K562 (cell line): ENCODE measurements around the gene RACK1. TPM values are rescaled to one million over a fixed set of nuclear protein-coding genes. Genes with fewer than 3 reads are reported as not detected.

Source experiments
- ATAC-seq: fragments of 200-7000 bp; cut with Tn5 transposase; 3 replicates; pipeline ENCODE4 v1.9.1; 2020; ENCODE audit warnings: moderate library complexity
- BruUV-seq: library from RNA; stranded (reverse); fragments of 400-500 nt; replicated peaks from 2 replicates; lab custom pipeline; 2021; lab: Mats Ljungman, UMichigan
- CTCF ChIA-PET: fragments of 300-600 bp; formaldehyde crosslinking; extraction: SDS; loops from one replicate; lab custom pipeline; 2021; ENCODE audit warnings: low intra/inter-chr PET ratio; lab: Yijun Ruan, JAX
- POLR2A ChIA-PET: fragments of 300-600, 350-650 bp; sonication (Branson Sonifier 250); formaldehyde crosslinking; extraction: SDS; loops from one replicate; lab custom pipeline; 2021; ENCODE audit warnings: antibody characterized with exemption, inconsistent platforms; lab: Yijun Ruan, JAX
- DNase-seq, 4 experiments: peaks; one replicate each; pipeline versions ENCODE4 v3.0.0 to v3.0.0-alpha.2; 2011 to 2018; ENCODE audit warnings: low spot score in 3 of 4, mixed read lengths in 3 of 4; ENCODE audit errors: extremely low read depth in 1 of 4
- FAIRE-seq: peaks from 2 replicates; lab custom pipeline; 2011; peaks lifted over from hg19 to GRCh38; lab: Jason Lieb, UNC
- H2AFZ ChIP-seq: 2 replicates; pipeline ENCODE4 v1.6.0; 2011; ENCODE audit warnings: low read depth, low read length, control low read depth, inconsistent platforms
- H3K27ac ChIP-seq: fragments of 200-600 bp; 3 replicates; pipeline ENCODE4 v1.8.0; 2011; ENCODE audit warnings: low read depth, mild to moderate bottlenecking, control low read depth, inconsistent platforms, low read length, moderate library complexity, mixed read lengths; ENCODE audit errors: extremely low read depth
- H3K27me3 ChIP-seq, 2 experiments: fragments of 300-600 bp in 1 of 2; 2 replicates in 1 of 2; 3 replicates in 1 of 2; pipeline versions ENCODE4 v1.6.0 to v1.8.0; 2011; ENCODE audit warnings: inconsistent platforms in 2 of 2, low read length in 2 of 2, mild to moderate bottlenecking in 1 of 2, mixed read lengths in 1 of 2, moderate library complexity in 1 of 2; ENCODE audit not compliant: control insufficient read depth in 2 of 2, insufficient read depth in 2 of 2
- H3K36me3 ChIP-seq: fragments of 300-600 bp; 3 replicates; pipeline ENCODE4 v1.8.0; 2011; ENCODE audit warnings: mild to moderate bottlenecking, low read length, inconsistent platforms; ENCODE audit not compliant: control insufficient read depth, insufficient read depth
- H3K4me1 ChIP-seq, 2 experiments: fragments of 200-600 bp in 1 of 2; replicated peaks in 1 of 2; 2 replicates in 1 of 2; 3 replicates in 1 of 2; pipeline versions ENCODE4 v1.5.1 to v1.8.0; 2011; ENCODE audit warnings: inconsistent platforms in 2 of 2, low read length in 2 of 2, mild to moderate bottlenecking in 1 of 2, mixed read lengths in 1 of 2, moderate library complexity in 1 of 2; ENCODE audit not compliant: control insufficient read depth in 2 of 2, insufficient read depth in 2 of 2
- H3K4me2 ChIP-seq: 2 replicates; pipeline ENCODE4 v1.6.1; 2011; ENCODE audit warnings: low read length, control low read depth, inconsistent platforms, mixed read lengths; ENCODE audit not compliant: insufficient read depth
- H3K4me3 ChIP-seq: fragments of 200-600 bp; sonication (generic), shearing (Covaris generic); 2 replicates; pipeline ENCODE4 v1.5.1; 2016; ENCODE audit warnings: control low read depth, inconsistent platforms
- H3K79me2 ChIP-seq: fragments of 200-600 bp; 3 replicates; pipeline ENCODE4 v1.8.0; 2011; ENCODE audit warnings: low read length, inconsistent platforms; ENCODE audit not compliant: control insufficient read depth, insufficient read depth
- H3K9ac ChIP-seq, 2 experiments: 2 replicates each; pipeline versions ENCODE4 v1.6.0 to v1.6.1; 2011; ENCODE audit warnings: low read depth in 2 of 2, low read length in 2 of 2, control low read depth in 1 of 2, inconsistent platforms in 1 of 2, mild to moderate bottlenecking in 1 of 2, mixed read lengths in 1 of 2; ENCODE audit not compliant: insufficient read depth in 1 of 2
- H3K9me1 ChIP-seq: one replicate; pipeline ENCODE4 v1.6.0; 2011; ENCODE audit warnings: inconsistent platforms, mild to moderate bottlenecking, low read length, moderate library complexity; ENCODE audit not compliant: control insufficient read depth, insufficient read depth
- H3K9me3 ChIP-seq: replicated peaks from 2 replicates; pipeline ENCODE4 v1.5.1; 2011; ENCODE audit warnings: low read depth, low read length, inconsistent platforms; ENCODE audit not compliant: control insufficient read depth, insufficient read depth
- H4K20me1 ChIP-seq: replicated peaks from 2 replicates; pipeline ENCODE4 v1.6.1; 2011; ENCODE audit warnings: low read length, inconsistent platforms, mixed read lengths; ENCODE audit not compliant: control insufficient read depth, insufficient read depth
- AFF4 ChIP-seq: sonication (generic); formaldehyde crosslinking; IDR thresholded peaks from 2 replicates; pipeline ENCODE4 v1.8.0; 2023; ENCODE audit warnings: mild to moderate bottlenecking, missing genetic modification reagents
- FOXJ2 ChIP-seq: fragments of 200-800 bp; sonication (Bioruptor generic); IDR thresholded peaks from 2 replicates; pipeline ENCODE4 v1.6.1; 2016; ENCODE audit warnings: missing genetic modification characterization, missing compliant biosample characterization
- GATAD2B ChIP-seq: fragments of 450-650 bp; IDR thresholded peaks from 2 replicates; pipeline ENCODE4 v1.6.1; 2017; ENCODE audit warnings: mild to moderate bottlenecking, borderline replicate concordance
- NCOA1 ChIP-seq: fragments of 450-650 bp; IDR thresholded peaks from 2 replicates; pipeline ENCODE4 v1.6.1; 2016; ENCODE audit warnings: low read depth
- NFATC3 ChIP-seq: fragments of 450-650 bp; IDR thresholded peaks from 2 replicates; pipeline ENCODE4 v1.6.1; 2017; ENCODE audit warnings: mild to moderate bottlenecking
- NKRF ChIP-seq: fragments of 450-650 bp; IDR thresholded peaks from 2 replicates; pipeline ENCODE4 v1.6.1; 2016; ENCODE audit warnings: borderline replicate concordance
- PHB2 ChIP-seq: fragments of 450-650 bp; IDR thresholded peaks from 2 replicates; pipeline ENCODE4 v1.6.1; 2017; ENCODE audit warnings: low read depth
- PTTG1 ChIP-seq: fragments of 450-650 bp; IDR thresholded peaks from 2 replicates; pipeline ENCODE4 v1.6.1; 2016; ENCODE audit warnings: low read depth, mild to moderate bottlenecking, missing genetic modification characterization, missing compliant biosample characterization
- RBBP5 ChIP-seq: fragments of 200-600 bp; sonication (generic); IDR thresholded peaks from 2 replicates; pipeline ENCODE4 v1.6.1; 2012; ENCODE audit warnings: borderline replicate concordance, mild to moderate bottlenecking, low read length, control low read depth, inconsistent platforms; ENCODE audit not compliant: insufficient read depth, poor library complexity, severe bottlenecking
- SRF ChIP-seq, 2 experiments: fragments of 250-450, 450-650 bp in 1 of 2; sonication (Bioruptor Pico) in 1 of 2; sonication (generic) in 1 of 2; formaldehyde crosslinking; IDR thresholded peaks; 2 replicates each; pipeline versions ENCODE4 v1.5.0 to v1.5.1; 2020 to 2022; ENCODE audit warnings: mild to moderate bottlenecking in 1 of 2, missing genetic modification reagents in 1 of 2
- SUPT5H ChIP-seq: fragments of 450-650 bp; IDR thresholded peaks from 2 replicates; pipeline ENCODE4 v1.6.1; 2016
- ZC3H8 ChIP-seq: fragments of 450-650 bp; IDR thresholded peaks from 2 replicates; pipeline ENCODE4 v1.6.1; 2017
- ZEB2 ChIP-seq: fragments of 450-650 bp; IDR thresholded peaks from 2 replicates; pipeline ENCODE4 v1.6.1; 2016
- whole genome bisulfite sequencing: fragments of 100-300 bp; shearing (Covaris generic); methylation state at CpG from one replicate; pipeline ENCODE4 v1.1.6; 2016; ENCODE audit warnings: low coverage, mixed read lengths; ENCODE audit not compliant: insufficient coverage; ENCODE audit errors: missing lambda C conversion rate; 5-methylcytosine and 5-hydroxymethylcytosine counted together
- in situ Hi-C: fragments of 300-500 bp; cut with MboI; formaldehyde crosslinking; loops from 4 replicates; pipeline ENCODE4 v1.15.0; 2018; ENCODE audit warnings: inconsistent platforms, mixed read lengths
- intact Hi-C: fragments of 100-400 bp; cut with micrococcal nuclease; formaldehyde crosslinking; loops from 2 replicates; pipeline ENCODE4 v1.14.2; 2022
- polyA plus RNA-seq, 8 experiments: library from polyadenylated mRNA; depleted of rRNA in 4 of 8; stranded (reverse) in 5 of 8; unstranded in 3 of 8; fragments of >200 nt; fragmentation: Nextera tagmentation in 2 of 8; fragmentation: Illumina TruSeq in 1 of 8; extraction: Ambion mirVana in 2 of 8; extraction: Trizol in 1 of 8; gene quantifications; 2 replicates each; pipeline versions ENCODE4 v1.2.1 to v1.2.3, GENCODE V29; 2011 to 2014; ENCODE audit warnings: inconsistent platforms in 1 of 8, missing spikeins in 1 of 8
- total RNA-seq, 7 experiments: library from RNA; depleted of rRNA in 6 of 7; stranded (reverse); fragments of >200 nt in 6 of 7; fragmentation: Illumina TruSeq in 2 of 7; extraction: Trizol in 2 of 7; gene quantifications; 2 replicates each; pipeline versions ENCODE4 v1.2.1 to v1.2.3, GENCODE V29; 2011 to 2021; ENCODE audit warnings: low replicate concordance in 1 of 7
- TF ChIP-seq, protein P1 (sequence below): fragments of 250-450 bp; sonication (Bioruptor Pico); IDR thresholded peaks from 2 replicates; pipeline ENCODE4 v1.4.0; 2020
- TF ChIP-seq, protein P2 (sequence below), 2 experiments: fragments of 450-650 bp; IDR thresholded peaks; 2 replicates each; pipeline ENCODE4 v1.6.1; 2016

RACK1 gene
- total and polyA plus RNA-seq, 9 of the 15 experiments (the other 6 are each of a cell fraction or from before 2014, with no cell fraction given), result 2,303 to 5,311 (median 3,833) TPM

DNA sequence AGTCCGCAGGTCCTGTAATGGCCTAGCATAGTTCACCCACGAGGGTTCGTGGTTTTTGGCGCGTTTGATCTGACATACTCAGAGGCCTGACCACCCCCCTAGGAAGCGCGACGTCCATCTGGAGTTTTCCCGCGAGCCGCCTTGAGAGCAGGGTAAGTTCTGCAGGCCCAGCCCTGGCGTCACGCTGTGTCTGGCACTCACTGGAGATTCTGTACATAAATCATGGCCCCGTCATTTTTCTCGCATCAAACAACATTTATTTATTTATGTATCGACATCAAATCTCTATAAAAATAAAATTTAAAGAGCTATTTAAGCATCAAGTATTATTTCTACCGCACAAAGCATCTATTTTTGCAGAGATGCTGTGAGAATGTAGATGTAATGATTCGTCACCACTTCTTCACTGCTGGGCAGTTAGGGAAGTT is 21.1 kb downstream of the RACK1 start:
- Histone ChIP-seq H3K4me1 (peaks cover 0 to 43% of the 10 kb centered on the region in 2 experiments; a peak in 4 of 5 replicates), H3K27me3 (no peaks in the 10 kb centered on the region), H2AFZ (peak overlapping the region; percentile 95), H3K4me3 (peak overlapping the region; percentile 86), H3K27ac (peak overlapping the region; percentile 90), H3K9me3 (no peaks in the 10 kb centered on the region), H4K20me1 (no peaks in the 10 kb centered on the region), H3K36me3 (peaks cover 24% of the 10 kb centered on the region), H3K79me2 (peaks cover 29% of the 10 kb centered on the region), H3K9ac (peak overlapping the region; percentile 92 to 97), H3K9me1 (no peaks in the 10 kb centered on the region), H3K4me2 (peak overlapping the region; percentile 96)
- in situ Hi-C loops (no loop called here), intact Hi-C loops (loop anchor here (1.0 to 2.0 kb wide), 4 partner anchors 16 to 35 kb away; no protein-coding TSS in a partner anchor)
- FAIRE-seq (no peak), DNase-seq (no peak), ATAC-seq (peak; percentile 12)
- ChIA-PET CTCF (no interaction called here), POLR2A (interaction anchor here (1.1 to 1.7 kb wide), 5 partner anchors 16 to 61 kb away, joined by 4 to 8 read pairs (median 7); partner anchors contain the start of gene TRIM52)
- BruUV-seq, result no TSS peak
- WGBS, result under 1% methylated on average over 18 of the region's 18 CpGs
- TF ChIP-seq, protein P1, sequence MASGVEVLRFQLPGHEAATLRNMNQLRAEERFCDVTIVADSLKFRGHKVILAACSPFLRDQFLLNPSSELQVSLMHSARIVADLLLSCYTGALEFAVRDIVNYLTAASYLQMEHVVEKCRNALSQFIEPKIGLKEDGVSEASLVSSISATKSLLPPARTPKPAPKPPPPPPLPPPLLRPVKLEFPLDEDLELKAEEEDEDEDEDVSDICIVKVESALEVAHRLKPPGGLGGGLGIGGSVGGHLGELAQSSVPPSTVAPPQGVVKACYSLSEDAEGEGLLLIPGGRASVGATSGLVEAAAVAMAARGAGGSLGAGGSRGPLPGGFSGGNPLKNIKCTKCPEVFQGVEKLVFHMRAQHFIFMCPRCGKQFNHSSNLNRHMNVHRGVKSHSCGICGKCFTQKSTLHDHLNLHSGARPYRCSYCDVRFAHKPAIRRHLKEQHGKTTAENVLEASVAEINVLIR (CRISPR knock-in tag), result no peak
- TF ChIP-seq ZEB2, result no peak
- TF ChIP-seq, protein P2, sequence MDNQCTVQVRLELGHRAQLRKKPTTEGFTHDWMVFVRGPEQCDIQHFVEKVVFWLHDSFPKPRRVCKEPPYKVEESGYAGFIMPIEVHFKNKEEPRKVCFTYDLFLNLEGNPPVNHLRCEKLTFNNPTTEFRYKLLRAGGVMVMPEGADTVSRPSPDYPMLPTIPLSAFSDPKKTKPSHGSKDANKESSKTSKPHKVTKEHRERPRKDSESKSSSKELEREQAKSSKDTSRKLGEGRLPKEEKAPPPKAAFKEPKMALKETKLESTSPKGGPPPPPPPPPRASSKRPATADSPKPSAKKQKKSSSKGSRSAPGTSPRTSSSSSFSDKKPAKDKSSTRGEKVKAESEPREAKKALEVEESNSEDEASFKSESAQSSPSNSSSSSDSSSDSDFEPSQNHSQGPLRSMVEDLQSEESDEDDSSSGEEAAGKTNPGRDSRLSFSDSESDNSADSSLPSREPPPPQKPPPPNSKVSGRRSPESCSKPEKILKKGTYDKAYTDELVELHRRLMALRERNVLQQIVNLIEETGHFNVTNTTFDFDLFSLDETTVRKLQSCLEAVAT (IDR thresholded peaks at IDR 0.05), result peak in 1 of 2 experiments; percentile 46; a peak in 1 of 4 replicates
- TF ChIP-seq RBBP5, result no peak
- TF ChIP-seq PTTG1 (tag), result no peak
- no peak for TF ChIP-seq NKRF
- no peak for TF ChIP-seq SRF (CRISPR knock-in tag; IDR thresholded peaks at IDR 0.05)
- TF ChIP-seq NFATC3, result peak; percentile 39; the same call in 1 of the 2 replicates
- TF ChIP-seq AFF4 (CRISPR knock-in tag), result 0 out of 2 replicates have a peak, but pooled peaks have one; percentile 78
- TF ChIP-seq GATAD2B, result 0 out of 2 replicates have a peak, but pooled peaks have one; percentile 1
- peak; percentile 53; the same call in 1 of the 2 replicates for TF ChIP-seq FOXJ2 (tag)
- TF ChIP-seq SUPT5H, result 0 out of 2 replicates have a peak, but pooled peaks have one; percentile 59
- TF ChIP-seq ZC3H8, result no peak
- no peak for TF ChIP-seq PHB2
- no peak for TF ChIP-seq NCOA1
